Midbrain (tissue), 1 donor: ENCODE data around the gene GCK.

Experiments used
- DNase-seq: peaks from one replicate; lab custom pipeline; 2025; lab: John Stamatoyannopoulos, UW

GCK gene

DNA sequence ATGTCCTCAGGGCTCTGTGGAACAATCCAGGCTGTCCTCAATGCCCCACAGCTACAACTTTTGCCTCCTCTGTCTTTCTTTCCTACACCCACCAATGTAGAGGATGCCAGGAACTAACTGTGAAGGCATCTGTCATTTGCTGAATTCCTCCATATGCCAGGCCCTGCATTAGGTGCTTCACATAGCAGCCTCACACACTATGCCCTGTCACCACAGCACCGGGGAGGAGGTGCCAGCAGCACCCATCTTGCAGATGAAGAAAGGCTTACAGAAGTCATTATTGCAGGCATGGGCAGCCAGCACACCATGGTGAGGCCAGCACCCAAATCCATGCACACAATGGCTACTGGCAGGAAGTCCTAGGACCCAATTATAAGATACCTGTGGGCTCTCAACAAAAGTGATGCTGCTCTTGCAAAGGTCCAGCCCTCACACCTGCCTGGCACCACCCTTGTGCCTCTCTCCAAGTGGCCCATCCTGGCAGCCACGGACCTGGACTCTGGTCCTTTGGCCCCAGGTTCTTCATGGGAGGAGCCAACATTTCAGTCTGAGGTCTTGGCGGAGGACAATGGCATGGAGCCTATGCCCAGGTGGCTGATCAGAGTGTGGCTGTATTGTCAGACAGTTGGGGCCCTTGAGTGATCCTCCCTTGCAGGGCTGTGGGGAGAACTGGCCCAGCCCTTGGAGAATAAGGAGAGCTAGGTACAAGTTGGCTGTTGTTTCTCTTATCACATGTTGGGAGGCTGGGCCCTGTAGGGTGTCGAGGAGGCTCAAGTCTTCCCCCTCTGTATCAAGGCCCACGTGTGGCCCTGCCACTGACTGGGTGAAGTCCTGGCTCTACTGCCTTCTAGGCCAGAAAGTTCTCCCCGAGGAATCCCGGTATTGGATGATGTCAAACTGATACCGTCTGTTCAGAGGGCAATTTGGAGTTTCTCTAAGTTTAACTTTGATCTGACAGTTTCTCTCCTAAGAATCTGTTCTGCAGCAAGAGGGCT lies 33.8 kb downstream of the GCK start:
- no peak for DNase-seq

DNA sequence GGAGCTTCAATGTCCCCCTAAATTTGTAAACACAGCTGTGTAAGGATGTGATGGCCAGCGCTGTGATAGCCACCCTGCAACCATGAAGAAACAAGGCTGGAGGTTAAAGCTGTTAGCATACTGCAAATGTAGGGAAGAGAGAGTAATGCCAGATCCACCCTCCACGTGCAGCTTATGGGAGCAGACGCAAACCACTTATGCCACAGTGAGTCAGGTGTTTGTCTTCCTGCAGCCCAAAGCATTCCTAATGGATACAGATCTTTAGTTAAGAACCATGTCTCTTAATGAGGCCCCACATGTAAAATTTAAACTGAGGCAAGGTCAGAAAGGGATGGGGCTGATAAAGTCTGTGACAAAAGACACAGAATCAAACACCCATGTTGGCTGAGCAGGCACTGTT lies 34.5 kb downstream of the GCK start:
- no peak for DNase-seq

DNA sequence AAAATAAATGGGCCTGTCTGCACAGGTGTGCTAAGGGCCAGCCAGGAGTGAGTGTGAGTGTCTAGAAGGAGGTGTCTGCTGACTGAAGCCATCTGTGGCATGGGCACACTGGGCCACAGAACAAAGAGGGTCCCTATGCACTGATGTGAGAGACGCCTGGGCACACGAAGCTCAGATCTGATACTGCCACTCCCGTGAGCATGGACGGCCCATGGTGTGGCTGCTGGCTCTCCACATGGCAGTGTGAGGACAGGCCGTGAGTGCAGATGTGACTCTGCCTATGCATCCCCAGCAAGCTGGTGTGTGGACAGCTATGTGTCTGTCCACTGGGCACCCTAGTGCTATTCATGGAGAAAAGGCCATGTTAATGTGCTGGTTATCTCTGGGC lies 35.3 kb downstream of the GCK start:
- DNase-seq, result no peak

DNA sequence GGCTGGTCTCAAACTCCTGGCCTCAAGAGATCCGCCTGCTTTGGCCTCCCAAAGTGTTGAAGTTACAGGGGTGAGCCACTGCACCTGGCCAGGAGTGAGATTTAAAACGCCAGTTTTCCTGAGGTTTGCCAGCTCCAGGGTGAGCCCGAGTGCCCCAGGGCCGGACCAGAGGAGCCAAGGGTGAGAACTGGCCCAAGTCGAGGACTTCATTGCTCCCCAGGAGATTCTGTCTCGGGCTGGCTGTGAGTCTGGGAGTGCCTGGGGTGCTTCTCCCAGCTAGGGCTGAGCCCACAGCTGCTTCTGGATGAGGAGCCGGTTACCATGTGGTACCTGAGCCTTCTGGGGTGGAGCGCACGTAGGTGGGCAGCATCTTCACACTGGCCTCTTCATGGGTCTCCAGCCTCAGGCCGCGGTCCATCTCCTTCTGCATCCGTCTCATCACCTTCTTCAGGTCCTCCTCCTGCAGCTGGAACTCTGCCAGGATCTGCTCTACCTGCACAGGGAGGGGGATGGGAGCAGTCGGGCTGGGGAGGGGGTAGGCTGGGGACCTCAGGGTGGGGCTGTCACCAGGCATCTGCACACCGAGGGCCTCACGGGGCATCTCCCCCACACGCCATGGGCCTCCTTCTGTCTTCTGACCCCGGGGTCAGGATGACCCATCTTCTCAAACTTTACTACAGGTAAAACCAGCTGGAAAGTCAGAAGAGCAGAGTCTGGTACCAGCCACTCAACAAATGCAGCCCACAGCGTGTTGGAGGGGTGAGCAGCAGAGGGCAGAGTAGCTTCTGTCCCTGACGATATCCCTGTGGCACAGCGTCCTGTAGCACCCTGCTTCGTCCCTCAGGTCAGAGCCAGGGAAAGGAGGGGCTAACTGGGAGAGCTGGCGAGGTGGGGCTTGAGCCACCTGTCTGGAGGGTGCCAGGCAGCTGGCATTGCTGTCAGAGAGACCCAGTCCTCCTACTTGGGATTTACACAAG lies 36.0 kb downstream of the GCK start:
- no peak for DNase-seq

DNA sequence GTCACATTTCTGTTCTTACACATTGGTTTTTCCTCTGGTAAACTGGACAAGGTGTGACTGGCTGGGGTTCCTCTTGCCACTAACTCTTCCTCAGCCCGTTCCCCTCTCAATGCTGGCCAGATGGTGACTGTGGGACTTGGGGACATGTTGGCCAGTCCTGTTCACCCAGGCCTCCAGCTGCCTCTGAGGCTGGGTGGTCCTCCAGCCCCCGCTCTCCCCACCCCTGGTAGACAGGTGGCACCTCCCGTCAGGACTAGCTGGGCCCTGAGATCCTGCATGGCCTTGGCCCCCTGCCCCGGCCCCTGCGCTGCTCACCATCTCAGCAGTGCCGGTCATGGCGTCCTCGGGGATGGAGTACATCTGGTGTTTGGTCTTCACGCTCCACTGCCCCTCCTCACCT lies 37.3 kb downstream of the GCK start:
- DNase-seq, result no peak

DNA sequence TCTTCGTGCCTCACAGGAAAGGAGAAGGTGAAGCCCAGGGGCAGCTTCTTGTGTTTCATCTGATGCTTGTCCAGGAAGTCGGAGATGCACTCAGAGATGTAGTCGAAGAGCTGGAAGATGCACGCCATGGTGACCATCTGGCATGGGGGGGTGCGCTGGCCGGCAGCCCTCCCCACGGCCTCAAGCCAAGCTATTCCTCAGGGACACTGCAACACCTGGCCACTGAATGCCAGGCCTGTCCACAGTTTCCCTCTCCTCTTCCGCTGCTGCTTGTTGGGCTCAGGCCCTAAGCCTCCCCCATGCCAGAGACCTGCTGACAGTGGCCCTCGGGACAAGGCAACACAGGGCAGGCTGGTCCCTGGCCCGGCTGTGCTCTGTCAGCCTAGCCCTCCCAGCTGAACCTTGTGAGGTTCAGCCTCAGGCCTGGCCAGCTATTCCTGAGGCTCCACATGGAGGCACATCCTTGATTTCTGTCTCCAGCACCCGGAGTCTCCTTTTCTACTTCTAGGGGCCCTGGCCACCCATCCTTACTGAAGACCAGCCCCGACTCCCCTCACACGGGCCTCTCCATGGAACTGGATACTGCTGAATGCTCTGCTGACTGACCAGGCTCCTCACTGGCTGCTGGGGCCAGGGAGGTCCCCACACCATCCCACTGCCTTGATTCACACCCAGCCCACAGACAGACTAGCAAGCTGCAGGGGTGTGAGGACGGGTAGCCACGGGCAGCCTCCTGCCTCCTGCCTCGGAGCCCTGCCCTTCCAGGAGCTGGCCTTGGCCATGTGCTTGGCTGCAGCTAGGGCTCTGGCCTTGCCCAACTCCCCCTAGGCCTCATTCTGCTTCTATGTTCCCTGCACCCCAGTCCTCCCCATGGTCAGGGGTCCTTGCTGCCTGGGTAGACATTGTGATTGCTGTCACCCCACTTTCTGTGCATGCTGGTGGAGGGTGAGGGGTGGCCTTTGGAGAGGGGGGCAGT lies 38.0 kb downstream of the GCK start:
- DNase-seq, result no peak

DNA sequence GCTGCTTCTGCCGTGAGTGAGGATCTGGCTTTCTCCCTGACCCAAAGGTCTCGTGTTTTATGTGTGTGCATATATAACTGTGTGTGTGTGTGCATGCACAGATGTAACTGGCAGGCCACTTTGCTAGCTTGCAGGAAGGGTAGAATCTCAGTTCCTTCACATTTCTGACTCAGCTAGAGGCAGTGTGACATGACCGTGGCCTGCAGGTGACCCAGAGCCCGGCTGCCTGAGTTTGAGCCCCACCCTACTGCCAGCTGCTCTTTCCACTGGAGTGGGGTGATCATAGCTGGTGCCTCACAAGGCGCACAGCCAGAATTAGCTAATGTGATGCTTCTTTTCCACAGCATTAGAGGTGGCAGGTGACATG lies 38.8 kb downstream of the GCK start:
- DNase-seq, result no peak

DNA sequence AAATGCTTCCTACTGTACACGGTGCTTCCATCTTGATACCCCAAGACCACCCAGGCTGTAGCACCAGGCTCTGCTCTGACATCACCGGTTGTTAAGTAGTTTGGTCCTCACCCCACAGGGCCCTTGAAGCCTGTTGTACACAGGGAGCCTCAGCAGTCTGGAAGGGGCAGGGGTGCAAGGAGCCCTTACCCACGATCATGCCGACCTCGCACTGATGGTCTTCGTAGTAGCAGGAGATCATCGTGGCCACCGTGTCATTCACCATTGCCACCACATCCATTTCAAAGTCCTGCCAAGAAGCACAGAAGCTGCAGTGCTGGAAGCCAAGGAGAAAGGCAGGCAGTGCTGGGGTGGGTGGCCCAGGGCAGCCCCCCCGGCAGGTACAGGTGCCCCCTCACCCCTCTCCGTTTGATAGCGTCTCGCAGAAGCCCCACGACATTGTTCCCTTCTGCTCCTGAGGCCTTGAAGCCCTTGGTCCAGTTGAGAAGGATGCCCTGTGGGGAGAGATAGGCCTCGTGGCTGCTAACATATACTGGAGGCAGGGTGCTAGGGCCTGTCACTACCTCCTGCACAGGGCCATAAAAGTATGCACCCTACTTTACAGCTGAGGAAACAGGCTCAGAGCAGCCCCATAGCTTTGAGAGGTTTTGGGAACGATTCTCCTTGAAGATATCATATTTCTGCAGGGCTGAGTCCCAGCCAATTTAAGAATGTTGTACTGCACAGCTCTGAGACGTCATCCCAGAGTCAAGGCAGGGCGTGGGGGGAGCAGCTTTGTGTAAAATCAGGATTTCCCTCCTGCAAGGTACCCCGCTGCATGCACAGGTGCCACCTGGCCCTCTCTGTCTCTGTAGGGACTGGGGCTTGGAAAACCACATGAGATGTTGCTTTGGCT lies 39.4 kb downstream of the GCK start:
- no peak for DNase-seq

DNA sequence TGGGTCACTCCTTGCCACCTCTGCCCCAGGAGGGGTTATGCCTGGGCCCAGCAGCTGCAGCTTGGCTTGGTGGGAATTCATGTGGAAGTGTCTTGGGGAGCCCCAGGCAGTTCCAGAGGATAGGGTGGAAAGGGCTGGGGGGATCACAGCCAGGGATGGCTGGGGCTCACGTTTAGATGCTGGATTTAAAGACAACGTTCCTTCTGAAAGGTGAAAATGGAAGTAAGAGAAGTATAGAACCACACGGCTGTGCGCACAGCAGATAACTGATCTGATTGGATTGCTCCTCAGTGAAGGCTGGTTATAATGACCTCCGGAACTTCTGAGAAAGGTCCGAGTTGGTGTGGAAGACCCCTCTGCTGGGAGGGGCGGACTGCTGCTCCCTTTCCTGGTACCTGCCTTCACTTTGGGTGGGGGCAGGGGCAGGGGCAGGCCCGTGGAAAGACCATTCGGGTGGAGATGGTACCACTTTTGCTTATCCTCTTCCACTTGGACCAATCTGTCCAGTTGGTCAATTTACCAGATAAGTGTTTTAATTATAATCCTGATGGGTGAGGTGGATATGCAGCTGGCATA lies 40.2 kb downstream of the GCK start:
- no peak for DNase-seq

DNA sequence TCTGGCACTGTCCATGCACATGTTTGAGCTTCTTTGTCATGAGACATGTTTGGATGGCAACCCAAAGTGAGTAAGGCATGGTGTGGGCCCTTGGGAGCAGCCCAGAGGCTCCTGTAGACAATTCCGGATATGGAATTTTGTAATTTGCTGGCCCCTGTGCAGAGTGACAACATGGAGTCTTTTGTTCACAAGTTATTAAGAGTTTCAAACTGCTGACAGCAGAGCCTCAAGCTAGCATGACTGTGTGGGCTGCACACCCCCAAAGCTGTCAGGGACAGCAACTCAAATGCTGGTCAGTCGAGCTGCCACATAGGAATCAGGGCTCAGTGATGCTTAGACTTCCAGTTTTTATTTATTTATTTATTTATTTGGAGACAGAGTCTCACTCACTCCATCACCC lies 41.1 kb downstream of the GCK start:
- DNase-seq, result no peak

DNA sequence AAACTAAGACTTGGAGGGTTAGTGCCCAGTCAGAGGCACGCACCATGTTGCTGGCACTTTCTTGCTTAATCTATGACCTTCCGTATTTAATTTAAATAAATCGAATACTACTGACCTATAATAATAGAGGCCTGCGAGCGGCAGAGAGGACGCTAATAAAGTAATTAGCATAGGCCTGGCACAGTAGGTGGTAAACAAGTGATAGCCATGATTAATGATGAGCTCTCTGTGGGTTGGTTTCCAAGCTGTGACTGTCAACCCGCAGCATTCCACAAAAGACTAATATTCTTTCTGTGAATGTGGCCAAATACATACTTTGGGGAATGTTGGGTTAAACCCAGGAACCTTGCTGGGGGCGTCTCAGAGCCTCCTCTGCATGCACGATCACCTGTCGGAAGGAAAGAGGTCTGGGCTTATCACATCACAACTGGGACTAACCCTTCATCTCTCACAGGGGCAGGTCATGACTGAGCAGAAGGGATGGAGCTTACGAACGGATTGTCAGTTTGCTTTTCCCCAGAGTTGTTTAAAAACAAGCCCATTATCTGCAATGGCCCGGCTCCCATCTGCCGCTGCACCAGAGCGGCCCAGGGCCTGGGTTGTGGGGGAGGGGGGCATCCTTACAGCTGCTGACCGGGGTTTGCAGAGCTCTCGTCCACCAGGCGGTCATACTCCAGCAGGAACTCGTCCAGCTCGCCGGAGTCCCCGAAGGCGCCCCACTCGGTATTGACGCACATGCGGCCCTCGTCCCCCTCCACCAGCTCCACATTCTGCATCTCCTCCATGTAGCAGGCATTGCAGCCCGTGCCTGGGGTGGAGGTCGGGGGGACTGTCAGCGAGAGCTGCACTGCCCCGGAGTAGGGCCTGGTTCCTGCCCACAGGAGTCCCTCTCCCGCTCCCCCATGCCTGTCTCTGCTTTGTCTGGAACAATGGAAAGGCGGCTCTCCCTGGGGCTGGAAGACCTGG lies 41.9 kb downstream of the GCK start:
- DNase-seq, result no peak

DNA sequence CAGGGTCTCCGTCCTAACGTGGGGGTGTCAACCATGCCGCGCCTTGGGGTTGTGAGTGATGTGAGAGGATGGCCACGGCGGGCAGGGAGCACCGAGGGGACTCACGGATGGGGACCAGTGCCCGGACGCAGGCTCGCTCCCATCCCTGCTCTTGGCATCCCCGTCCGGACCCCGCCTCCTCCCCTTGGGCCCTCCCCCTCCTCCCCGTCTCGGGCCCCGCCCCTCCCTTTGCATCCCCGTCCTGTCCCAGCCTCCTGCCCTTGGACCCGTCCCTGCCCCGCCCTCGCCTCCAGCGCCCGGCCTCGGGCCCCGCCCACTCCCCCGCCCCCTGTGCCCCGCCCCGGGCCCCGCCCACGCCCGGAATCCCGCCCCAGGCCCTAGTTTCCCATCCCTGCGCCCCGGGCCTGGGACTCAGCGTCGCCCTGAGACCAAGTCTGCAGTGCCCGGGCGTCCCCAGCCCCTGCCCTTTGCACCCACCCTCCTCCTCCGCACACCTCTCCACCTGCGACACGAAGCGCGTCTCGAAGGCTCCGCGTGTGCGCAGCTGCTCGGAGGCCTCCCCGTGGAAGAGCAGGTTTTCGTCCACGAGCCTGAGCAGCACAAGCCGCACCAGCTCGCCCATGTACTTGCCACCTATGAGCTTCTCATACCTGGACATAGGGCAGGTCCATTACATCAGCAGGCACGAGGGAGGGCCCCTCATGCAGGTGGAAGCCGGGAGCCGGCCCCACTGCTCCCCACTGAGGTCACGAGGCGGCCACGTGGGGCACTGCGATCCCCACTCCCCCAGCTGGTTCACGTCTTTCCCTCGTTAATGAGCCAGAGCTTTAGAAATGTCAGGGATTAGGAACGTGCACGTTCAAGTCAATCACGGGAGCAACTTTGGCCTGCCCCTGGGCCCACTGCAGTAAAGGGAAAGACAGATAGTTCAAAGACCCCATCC lies 43.0 kb downstream of the GCK start:
- peak; percentile 41 for DNase-seq

DNA sequence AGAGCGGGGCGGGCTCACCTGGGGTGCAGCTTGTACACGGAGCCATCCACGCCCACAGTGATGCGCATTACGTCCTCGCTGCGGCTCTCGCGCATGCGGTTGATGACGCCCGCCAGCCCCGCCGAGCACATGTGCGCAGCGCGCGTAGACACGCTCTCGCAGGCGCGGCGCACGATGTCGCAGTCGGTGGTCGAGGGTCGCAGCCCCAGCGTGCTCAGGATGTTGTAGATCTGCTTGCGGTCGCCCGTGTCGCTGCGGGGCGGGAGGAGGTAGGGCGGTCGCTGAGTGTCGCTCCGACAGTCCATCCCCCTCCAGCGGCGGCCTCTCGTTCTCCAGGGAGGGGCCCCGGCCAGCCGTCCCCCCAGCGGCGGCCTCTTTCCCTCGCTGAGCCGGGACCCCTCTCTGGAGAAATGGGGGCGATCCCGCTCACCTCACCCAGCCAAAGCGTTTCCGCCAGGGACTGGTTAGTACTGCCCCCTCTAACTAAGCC lies 43.7 kb downstream of the GCK start:
- DNase-seq, result peak; percentile 20

DNA sequence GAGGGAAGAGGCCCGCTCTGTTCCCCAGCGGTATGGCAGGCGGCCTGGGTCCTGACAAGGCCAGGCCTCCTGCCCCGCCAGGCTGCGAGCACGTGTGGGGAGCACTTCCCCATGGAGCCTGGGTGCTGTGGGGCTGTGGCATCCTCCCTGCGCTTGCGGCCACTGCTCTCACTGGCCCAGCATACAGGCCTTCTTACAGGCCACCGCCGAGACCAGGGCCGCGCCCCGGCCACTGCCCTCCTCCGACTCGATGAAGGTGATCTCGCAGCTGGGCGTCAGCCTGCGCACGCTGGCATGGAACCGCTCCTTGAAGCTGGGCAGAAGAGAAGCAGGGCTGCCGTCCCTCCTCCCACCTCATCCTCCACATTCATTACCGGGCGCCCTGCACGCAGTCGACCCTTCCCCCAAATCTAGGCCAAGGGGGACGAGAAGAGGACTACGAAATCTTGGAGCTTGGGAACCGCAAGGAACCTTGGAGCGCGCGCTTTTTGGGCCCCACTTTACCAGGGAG lies 44.2 kb downstream of the GCK start:
- DNase-seq, result no peak

DNA sequence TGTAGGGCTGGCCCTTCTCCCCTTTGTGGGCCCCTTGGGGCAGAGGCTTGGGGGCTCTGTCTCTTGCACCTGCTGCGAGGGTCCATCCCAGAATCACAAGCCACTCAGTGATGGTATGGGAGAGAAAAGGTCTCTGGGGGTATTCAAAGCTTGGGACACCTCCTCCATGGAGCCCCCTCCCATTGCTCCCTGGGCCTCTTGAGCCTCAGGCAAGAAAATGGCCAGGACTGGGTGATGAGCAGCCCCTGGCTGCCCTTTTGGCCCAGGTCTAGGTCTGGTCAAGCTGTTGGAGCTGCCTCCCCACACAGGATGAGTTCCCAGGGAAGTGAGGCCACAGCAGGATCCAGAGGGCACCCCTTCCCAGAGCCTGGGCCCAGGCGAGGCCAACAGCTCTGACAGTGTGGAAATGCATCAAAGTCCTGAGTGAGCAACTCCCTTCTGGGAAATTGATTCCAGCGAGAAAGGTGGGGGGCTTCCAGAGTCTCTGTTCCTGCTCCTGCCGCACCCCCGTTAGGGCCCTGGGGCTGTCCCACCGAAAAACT lies 44.7 kb downstream of the GCK start:
- no peak for DNase-seq

DNA sequence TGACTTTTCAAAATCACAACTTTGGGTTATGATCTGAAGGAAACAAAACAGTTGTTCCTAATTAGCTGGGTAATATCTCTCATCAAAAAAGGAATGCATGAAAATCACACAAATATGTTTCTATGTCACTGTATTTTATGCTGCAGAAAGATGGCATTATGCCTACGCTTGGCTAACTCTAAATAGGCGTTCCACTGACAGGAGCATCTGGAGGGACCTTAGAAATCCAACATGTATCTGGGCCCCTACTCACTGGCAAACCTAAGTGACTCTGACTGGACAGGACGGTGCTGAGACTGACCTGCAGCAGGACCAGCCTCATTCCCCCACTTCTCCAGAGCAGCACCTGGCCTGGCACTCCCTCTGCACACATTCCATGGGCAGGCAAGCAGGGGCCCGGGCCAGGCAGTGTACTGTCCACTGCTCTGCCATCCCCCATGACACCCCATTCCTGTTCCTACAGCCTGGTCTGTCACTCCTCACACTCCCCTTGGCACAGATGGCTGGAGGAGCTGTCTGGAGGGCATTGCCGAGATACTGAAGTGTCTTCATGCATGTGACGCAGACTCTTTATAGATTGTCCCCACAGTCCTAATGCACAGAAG lies 45.5 kb downstream of the GCK start:
- no peak for DNase-seq

DNA sequence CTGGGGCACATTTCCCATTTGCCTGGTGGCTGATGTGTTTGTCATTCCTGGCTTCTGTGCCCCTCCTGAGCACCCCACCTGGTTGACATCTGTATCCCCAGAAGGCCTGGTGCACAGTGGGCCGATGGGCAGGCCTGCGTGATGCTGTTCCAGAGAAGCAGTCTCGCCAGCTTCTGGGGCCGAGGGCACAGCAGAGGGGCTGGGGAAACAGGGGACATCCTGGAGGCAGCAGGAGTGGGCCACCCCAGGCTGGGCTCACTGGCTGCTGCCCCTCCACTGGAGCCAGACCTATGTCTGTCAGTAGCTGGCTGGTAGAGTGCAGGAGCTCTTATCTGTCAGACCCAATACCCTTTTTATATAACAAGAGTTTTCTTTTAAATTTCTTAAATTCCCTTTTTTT lies 47.2 kb downstream of the GCK start:
- no peak for DNase-seq
